Measurements from ENCODE around the gene KIF4A.
"Not testable (repeated sequence)": the region's sequence is repeated elsewhere in the genome, so short reads cannot be mapped to it uniquely, and the experiment has no call there.

Gene KIF4A

GRCh38 chrX:70359458-70359857 is 69.6 kb downstream of the KIF4A start:
- Histone ChIP-seq H3K27me3 (ENCODE audit: control insufficient read depth in 5 of 5, insufficient read depth in 4 of 5, low read length in 5 of 5) (peaks cover 0 to 8% (median 4%) of the 10 kb centered on the region in 5 donors), H3K9ac (ENCODE audit: low read length in 5 of 5) (no peak overlapping the region), H3K9me3 (ENCODE audit: control insufficient read depth in 5 of 5, low read length in 5 of 5) (peaks cover 0 to 7% (median 4%) of the 10 kb centered on the region in 5 donors)

GRCh38 chrX:70360366-70360765 is 70.5 kb downstream of the KIF4A start:
- Histone ChIP-seq H3K36me3 (ENCODE audit: control insufficient read depth in 5 of 5, insufficient read depth in 5 of 5, low read length in 5 of 5) (no peaks in the 10 kb centered on the region), H3K4me3 (ENCODE audit: low read depth in 1 of 5, low read length in 5 of 5) (no peak overlapping the region), H3K9ac (ENCODE audit: low read length in 5 of 5) (no peak overlapping the region), H3K4me1 (ENCODE audit: control insufficient read depth in 5 of 5, insufficient read depth in 5 of 5, low read length in 5 of 5) (no peaks in the 10 kb centered on the region), H3K9me3 (ENCODE audit: control insufficient read depth in 5 of 5, low read length in 5 of 5) (peaks cover 0 to 7% (median 4%) of the 10 kb centered on the region in 5 donors), H3K27ac (ENCODE audit: low read depth, low read length) (no peak overlapping the region), H3K27me3 (ENCODE audit: control insufficient read depth in 5 of 5, insufficient read depth in 4 of 5, low read length in 5 of 5) (peaks cover 0 to 8% (median under 1%) of the 10 kb centered on the region in 5 donors)

More at GRCh38 chrX:70359458-70359857, 69.6 kb downstream of the KIF4A start:
- Histone ChIP-seq H3K36me3 (ENCODE audit: control insufficient read depth in 5 of 5, insufficient read depth in 5 of 5, low read length in 5 of 5) (no peaks in the 10 kb centered on the region), H3K4me3 (ENCODE audit: low read depth in 1 of 5, low read length in 5 of 5) (no peak overlapping the region), H3K4me1 (ENCODE audit: control insufficient read depth in 5 of 5, insufficient read depth in 5 of 5, low read length in 5 of 5) (no peaks in the 10 kb centered on the region), H3K27ac (ENCODE audit: low read depth, low read length) (no peak overlapping the region)

GRCh38 chrX:70368731-70369130 is 78.8 kb downstream of the KIF4A start:
- H3K27me3 ChIP-seq (ENCODE audit: control insufficient read depth in 5 of 5, insufficient read depth in 4 of 5, low read length in 5 of 5); H3K36me3 ChIP-seq (ENCODE audit: control insufficient read depth in 5 of 5, insufficient read depth in 5 of 5, low read length in 5 of 5); H3K9ac ChIP-seq (ENCODE audit: low read length in 5 of 5); H3K9me3 ChIP-seq (ENCODE audit: control insufficient read depth in 5 of 5, low read length in 5 of 5); H3K27ac ChIP-seq (ENCODE audit: low read depth, low read length); H3K4me1 ChIP-seq (ENCODE audit: control insufficient read depth in 5 of 5, insufficient read depth in 5 of 5, low read length in 5 of 5); H3K4me3 ChIP-seq (ENCODE audit: low read depth in 1 of 5, low read length in 5 of 5): not testable (repeated sequence)

- Histone ChIP-seq H3K4me1 (ENCODE audit: control insufficient read depth in 5 of 5, insufficient read depth in 5 of 5, low read length in 5 of 5) (no peaks in the 10 kb centered on the region), H3K9me3 (ENCODE audit: control insufficient read depth in 5 of 5, low read length in 5 of 5) (peaks cover 0 to 3% (median 0%) of the 10 kb centered on the region in 5 donors), H3K9ac (ENCODE audit: low read length in 5 of 5) (no peak overlapping the region), H3K36me3 (ENCODE audit: control insufficient read depth in 5 of 5, insufficient read depth in 5 of 5, low read length in 5 of 5) (no peaks in the 10 kb centered on the region), H3K27ac (ENCODE audit: low read depth, low read length) (no peak overlapping the region), H3K27me3 (ENCODE audit: control insufficient read depth in 5 of 5, insufficient read depth in 4 of 5, low read length in 5 of 5) (no peaks in the 10 kb centered on the region), H3K4me3 (ENCODE audit: low read depth in 1 of 5, low read length in 5 of 5) (no peak overlapping the region)
These were observed 96.3 kb downstream of the KIF4A start for GRCh38 chrX:70386235-70386634.

- H3K36me3 ChIP-seq (ENCODE audit: control insufficient read depth in 5 of 5, insufficient read depth in 5 of 5, low read length in 5 of 5): no peaks in the 10 kb centered on the region
- H3K27ac ChIP-seq (ENCODE audit: low read depth, low read length): no peak overlapping the region
- H3K9me3 ChIP-seq (ENCODE audit: control insufficient read depth in 5 of 5, low read length in 5 of 5): peaks cover 0 to 5% (median 3%) of the 10 kb centered on the region in 5 donors
- H3K4me3 ChIP-seq (ENCODE audit: low read depth in 1 of 5, low read length in 5 of 5): no peak overlapping the region
- peaks cover 0 to 6% (median 0%) of the 10 kb centered on the region in 5 donors for H3K27me3 ChIP-seq (ENCODE audit: control insufficient read depth in 5 of 5, insufficient read depth in 4 of 5, low read length in 5 of 5)
- H3K9ac ChIP-seq (ENCODE audit: low read length in 5 of 5): peak overlapping the region in 1 of 5 donors; percentile 24
- no peaks in the 10 kb centered on the region for H3K4me1 ChIP-seq (ENCODE audit: control insufficient read depth in 5 of 5, insufficient read depth in 5 of 5, low read length in 5 of 5)
These were observed 109.0 kb downstream of the KIF4A start for GRCh38 chrX:70398899-70399298.

- not testable (repeated sequence) for H3K4me1 ChIP-seq (ENCODE audit: control insufficient read depth in 5 of 5, insufficient read depth in 5 of 5, low read length in 5 of 5); H3K27me3 ChIP-seq (ENCODE audit: control insufficient read depth in 5 of 5, insufficient read depth in 4 of 5, low read length in 5 of 5)
These were observed 110.3 kb downstream of the KIF4A start for GRCh38 chrX:70400181-70400580.

GRCh38 chrX:70402721-70403120 is 112.8 kb downstream of the KIF4A start:
- no peak overlapping the region for H3K4me3 ChIP-seq (ENCODE audit: low read depth in 1 of 5, low read length in 5 of 5)
- no peaks in the 10 kb centered on the region for H3K36me3 ChIP-seq (ENCODE audit: control insufficient read depth in 5 of 5, insufficient read depth in 5 of 5, low read length in 5 of 5)
- no peaks in the 10 kb centered on the region for H3K4me1 ChIP-seq (ENCODE audit: control insufficient read depth in 5 of 5, insufficient read depth in 5 of 5, low read length in 5 of 5)
- no peak overlapping the region for H3K9ac ChIP-seq (ENCODE audit: low read length in 5 of 5)
- H3K9me3 ChIP-seq (ENCODE audit: control insufficient read depth in 5 of 5, low read length in 5 of 5): no peaks in the 10 kb centered on the region
- no peak overlapping the region for H3K27ac ChIP-seq (ENCODE audit: low read depth, low read length)
- H3K27me3 ChIP-seq (ENCODE audit: control insufficient read depth in 5 of 5, insufficient read depth in 4 of 5, low read length in 5 of 5): peaks cover 0 to 17% (median 0%) of the 10 kb centered on the region in 5 donors

More at GRCh38 chrX:70400181-70400580, 110.3 kb downstream of the KIF4A start:
- H3K9me3 ChIP-seq (ENCODE audit: control insufficient read depth in 5 of 5, low read length in 5 of 5); H3K9ac ChIP-seq (ENCODE audit: low read length in 5 of 5); H3K36me3 ChIP-seq (ENCODE audit: control insufficient read depth in 5 of 5, insufficient read depth in 5 of 5, low read length in 5 of 5); H3K27ac ChIP-seq (ENCODE audit: low read depth, low read length); H3K4me3 ChIP-seq (ENCODE audit: low read depth in 1 of 5, low read length in 5 of 5): not testable (repeated sequence)

- H3K9me3 ChIP-seq (ENCODE audit: control insufficient read depth in 5 of 5, low read length in 5 of 5): no peaks in the 10 kb centered on the region
- no peaks in the 10 kb centered on the region for H3K4me1 ChIP-seq (ENCODE audit: control insufficient read depth in 5 of 5, insufficient read depth in 5 of 5, low read length in 5 of 5)
These were observed 115.1 kb downstream of the KIF4A start for GRCh38 chrX:70405003-70405402.

GRCh38 chrX:70410921-70411320 is 121.0 kb downstream of the KIF4A start:
- Histone ChIP-seq H3K4me3 (ENCODE audit: low read depth in 1 of 5, low read length in 5 of 5) (no peak overlapping the region), H3K27me3 (ENCODE audit: control insufficient read depth in 5 of 5, insufficient read depth in 4 of 5, low read length in 5 of 5) (peaks cover 0 to 3% (median 2%) of the 10 kb centered on the region in 5 donors), H3K9me3 (ENCODE audit: control insufficient read depth in 5 of 5, low read length in 5 of 5) (no peaks in the 10 kb centered on the region), H3K9ac (ENCODE audit: low read length in 5 of 5) (no peak overlapping the region), H3K36me3 (ENCODE audit: control insufficient read depth in 5 of 5, insufficient read depth in 5 of 5, low read length in 5 of 5) (no peaks in the 10 kb centered on the region), H3K27ac (ENCODE audit: low read depth, low read length) (no peak overlapping the region), H3K4me1 (ENCODE audit: control insufficient read depth in 5 of 5, insufficient read depth in 5 of 5, low read length in 5 of 5) (no peaks in the 10 kb centered on the region)

More at GRCh38 chrX:70405003-70405402, 115.1 kb downstream of the KIF4A start:
- Histone ChIP-seq H3K9ac (ENCODE audit: low read length in 5 of 5) (no peak overlapping the region), H3K36me3 (ENCODE audit: control insufficient read depth in 5 of 5, insufficient read depth in 5 of 5, low read length in 5 of 5) (no peaks in the 10 kb centered on the region), H3K27me3 (ENCODE audit: control insufficient read depth in 5 of 5, insufficient read depth in 4 of 5, low read length in 5 of 5) (peaks cover 0 to 17% (median 2%) of the 10 kb centered on the region in 5 donors), H3K27ac (ENCODE audit: low read depth, low read length) (no peak overlapping the region), H3K4me3 (ENCODE audit: low read depth in 1 of 5, low read length in 5 of 5) (no peak overlapping the region)

- H3K36me3 ChIP-seq (ENCODE audit: control insufficient read depth in 5 of 5, insufficient read depth in 5 of 5, low read length in 5 of 5): no peaks in the 10 kb centered on the region
- H3K4me1 ChIP-seq (ENCODE audit: control insufficient read depth in 5 of 5, insufficient read depth in 5 of 5, low read length in 5 of 5): no peaks in the 10 kb centered on the region
- H3K27me3 ChIP-seq (ENCODE audit: control insufficient read depth in 5 of 5, insufficient read depth in 4 of 5, low read length in 5 of 5): peaks cover 0 to 3% (median 0%) of the 10 kb centered on the region in 5 donors
- H3K27ac ChIP-seq (ENCODE audit: low read depth, low read length): no peak overlapping the region
- H3K9me3 ChIP-seq (ENCODE audit: control insufficient read depth in 5 of 5, low read length in 5 of 5): no peaks in the 10 kb centered on the region
- no peak overlapping the region for H3K9ac ChIP-seq (ENCODE audit: low read length in 5 of 5)
- no peak overlapping the region for H3K4me3 ChIP-seq (ENCODE audit: low read depth in 1 of 5, low read length in 5 of 5)
These were observed 121.6 kb downstream of the KIF4A start for GRCh38 chrX:70411475-70411874.

GRCh38 chrX:70421618-70422017 is 131.7 kb downstream of the KIF4A start:
- Histone ChIP-seq H3K4me1 (ENCODE audit: control insufficient read depth in 5 of 5, insufficient read depth in 5 of 5, low read length in 5 of 5) (no peaks in the 10 kb centered on the region), H3K4me3 (ENCODE audit: low read depth in 1 of 5, low read length in 5 of 5) (no peak overlapping the region), H3K27me3 (ENCODE audit: control insufficient read depth in 5 of 5, insufficient read depth in 4 of 5, low read length in 5 of 5) (peaks cover 12 to 35% (median 34%) of the 10 kb centered on the region in 5 donors), H3K9ac (ENCODE audit: low read length in 5 of 5) (no peak overlapping the region), H3K9me3 (ENCODE audit: control insufficient read depth in 5 of 5, low read length in 5 of 5) (no peaks in the 10 kb centered on the region), H3K36me3 (ENCODE audit: control insufficient read depth in 5 of 5, insufficient read depth in 5 of 5, low read length in 5 of 5) (no peaks in the 10 kb centered on the region), H3K27ac (ENCODE audit: low read depth, low read length) (no peak overlapping the region)

Measured in subcutaneous abdominal adipose tissue (tissue), 5 donors.